ENCODE measurements around the gene TSPAN4. TPM values are rescaled to one million over a fixed set of nuclear protein-coding genes. Genes with fewer than 3 reads are reported as not detected.

The TSPAN4 gene
- total and polyA plus RNA-seq, 2 of the 13 experiments (the other 11 are each of a cell fraction or from before 2014, with no cell fraction given): 31.7 to 68.3 TPM

DNA sequence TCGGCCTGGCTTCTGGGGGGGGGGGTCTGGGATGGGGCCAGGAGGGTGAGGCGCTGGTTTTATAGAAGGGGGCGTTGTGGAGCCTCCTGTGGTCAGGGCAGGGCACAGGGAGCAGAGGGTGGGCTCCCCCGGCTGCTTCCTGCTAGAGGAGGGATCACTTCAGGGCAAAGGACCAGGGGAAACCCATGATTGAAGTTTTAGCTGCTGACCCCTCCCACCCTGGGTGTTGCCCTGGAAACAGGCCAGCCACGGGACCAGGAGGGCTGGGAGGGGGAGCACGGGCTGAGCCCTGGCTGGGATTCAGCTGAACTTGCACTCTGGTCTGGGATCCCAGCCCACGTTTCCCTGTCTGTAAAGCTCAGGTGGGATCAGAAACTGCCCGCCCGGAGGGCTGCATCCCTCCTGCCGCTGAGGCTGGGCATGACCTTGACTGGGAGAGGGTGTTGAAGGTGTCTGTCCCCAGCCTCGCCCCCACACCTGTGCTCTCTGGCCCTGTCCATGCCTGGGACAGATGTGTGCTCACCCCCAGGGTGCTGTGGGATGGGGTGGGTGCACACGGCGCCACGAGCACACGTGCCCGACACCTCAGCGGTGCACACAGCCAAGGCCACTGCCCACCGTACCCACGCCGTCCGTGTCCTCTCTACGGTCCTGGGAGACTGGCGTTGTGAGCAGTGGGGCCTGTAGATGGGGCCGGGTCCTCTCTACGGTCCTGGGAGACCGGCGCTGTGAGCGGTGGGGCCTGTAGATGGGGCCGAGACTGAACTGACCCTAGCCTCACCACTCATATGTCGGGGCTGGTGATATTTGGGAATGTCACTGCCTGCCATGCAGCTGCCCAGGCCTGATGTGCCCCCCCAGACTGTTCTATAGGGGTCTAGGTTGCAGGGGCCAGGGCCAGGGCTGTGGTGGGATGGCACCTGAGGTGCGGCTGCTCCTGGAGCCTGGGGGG lies 2.3 kb downstream of the TSPAN4 start:
- no peaks in the 10 kb centered on the region for H3K9me3 ChIP-seq (ENCODE audit: low read length)
- H2AFZ ChIP-seq (ENCODE audit: low read length): no peak overlapping the region
- no peaks in the 10 kb centered on the region for H3K27me3 ChIP-seq (ENCODE audit: control insufficient read depth in 1 of 2, insufficient read depth in 2 of 2, low read length in 2 of 2)
- peak overlapping the region; percentile 85 for H3K4me2 ChIP-seq (ENCODE audit: low read depth, low read length)
- 37% methylated on average over 20 of the region's 31 CpGs for WGBS (ENCODE audit: low lambda C conversion rate)
- ChIA-PET POLR2A (interaction anchor here (0.6 to 11.1 kb wide), 13 partner anchors 12 to 205 kb away, joined by 3 to 141 read pairs (median 4); partner anchors contain the start of genes CD151, CRACR2B, PNPLA2 and RPLP2), CTCF (ENCODE audit: low intra/inter-chr PET ratio, low total read pairs) (no interaction called here)
- peak overlapping the region; percentile 92 for H3K9ac ChIP-seq (ENCODE audit: insufficient read depth, low read depth, low read length)
- DNase-seq (ENCODE audit: low spot score): peak; percentile 88
- peak; percentile 96 for FAIRE-seq
- peak; percentile 45 for ATAC-seq
- in situ Hi-C loops (cut with HindIII; ENCODE audit: extremely low pct_ligation_motif_present, low pct_unique_long_range_greater_than_20kb): no loop called here
- intact Hi-C loops (cut with micrococcal nuclease; ENCODE audit: unreplicated experiment): loop anchor here (5.0 kb wide), 1 partner anchor 38 kb away; the partner anchor contains the start of genes PIDD1 and RPLP2
- peak overlapping the region; percentile 83 for H3K27ac ChIP-seq (ENCODE audit: extremely low read length, insufficient read depth, low read length)
- BruUV-seq (replicated peaks): no TSS peak
- peak overlapping the region; percentile 97 to 100 (median 98); a peak in 5 of 6 replicates for H3K4me3 ChIP-seq (replicated peaks in 1 of 3; ENCODE audit: insufficient read depth in 1 of 3, low read depth in 2 of 3, low read length in 3 of 3)
- H3K79me2 ChIP-seq (ENCODE audit: insufficient read depth, low read length): peaks cover 25% of the 10 kb centered on the region
- H3K36me3 ChIP-seq (replicated peaks in 1 of 2; ENCODE audit: control insufficient read depth in 1 of 2, insufficient read depth in 2 of 2, low read length in 2 of 2): peaks cover 2 to 8% of the 10 kb centered on the region in 2 experiments
- peaks cover 15% of the 10 kb centered on the region; the same call in 1 of the 2 replicates for H4K20me1 ChIP-seq (ENCODE audit: insufficient read depth, low read length)
- peaks cover 40% of the 10 kb centered on the region for H3K4me1 ChIP-seq (ENCODE audit: insufficient read depth, low read length)
- no peak for TF ChIP-seq ZFP90 (CRISPR knock-in tag; IDR thresholded peaks at IDR 0.05; ENCODE audit: borderline replicate concordance)
- no peak for TF ChIP-seq ZBTB20 (CRISPR knock-in tag; IDR thresholded peaks at IDR 0.05; ENCODE audit: borderline replicate concordance, low read depth)
- TF ChIP-seq, protein P1, sequence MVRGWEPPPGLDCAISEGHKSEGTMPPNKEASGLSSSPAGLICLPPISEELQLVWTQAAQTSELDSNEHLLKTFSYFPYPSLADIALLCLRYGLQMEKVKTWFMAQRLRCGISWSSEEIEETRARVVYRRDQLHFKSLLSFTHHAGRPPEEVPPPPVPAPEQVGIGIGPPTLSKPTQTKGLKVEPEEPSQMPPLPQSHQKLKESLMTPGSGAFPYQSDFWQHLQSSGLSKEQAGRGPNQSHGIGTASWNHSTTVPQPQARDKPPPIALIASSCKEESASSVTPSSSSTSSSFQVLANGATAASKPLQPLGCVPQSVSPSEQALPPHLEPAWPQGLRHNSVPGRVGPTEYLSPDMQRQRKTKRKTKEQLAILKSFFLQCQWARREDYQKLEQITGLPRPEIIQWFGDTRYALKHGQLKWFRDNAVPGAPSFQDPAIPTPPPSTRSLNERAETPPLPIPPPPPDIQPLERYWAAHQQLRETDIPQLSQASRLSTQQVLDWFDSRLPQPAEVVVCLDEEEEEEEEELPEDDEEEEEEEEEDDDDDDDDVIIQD (CRISPR knock-in tag; IDR thresholded peaks at IDR 0.05; ENCODE audit: low read depth): no peak
- TF ChIP-seq, protein P2, sequence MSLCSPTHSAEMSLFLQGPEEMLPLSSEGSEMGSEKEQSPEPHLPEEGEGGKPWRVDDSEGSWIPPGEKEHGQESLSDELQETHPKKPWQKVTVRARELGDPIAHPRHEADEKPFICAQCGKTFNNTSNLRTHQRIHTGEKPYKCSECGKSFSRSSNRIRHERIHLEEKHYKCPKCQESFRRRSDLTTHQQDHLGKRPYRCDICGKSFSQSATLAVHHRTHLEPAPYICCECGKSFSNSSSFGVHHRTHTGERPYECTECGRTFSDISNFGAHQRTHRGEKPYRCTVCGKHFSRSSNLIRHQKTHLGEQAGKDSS (CRISPR knock-in tag; IDR thresholded peaks at IDR 0.05; ENCODE audit: borderline replicate concordance, low read depth): peak; percentile 75; the same call in 1 of the 2 replicates
- no peak for TF ChIP-seq RNF2 (conservative IDR thresholded peaks at IDR 0.05; ENCODE audit: low read depth)
- no peak for TF ChIP-seq REPIN1 (CRISPR knock-in tag; IDR thresholded peaks at IDR 0.05; ENCODE audit: borderline replicate concordance, low read depth)
- TF ChIP-seq, protein P3, sequence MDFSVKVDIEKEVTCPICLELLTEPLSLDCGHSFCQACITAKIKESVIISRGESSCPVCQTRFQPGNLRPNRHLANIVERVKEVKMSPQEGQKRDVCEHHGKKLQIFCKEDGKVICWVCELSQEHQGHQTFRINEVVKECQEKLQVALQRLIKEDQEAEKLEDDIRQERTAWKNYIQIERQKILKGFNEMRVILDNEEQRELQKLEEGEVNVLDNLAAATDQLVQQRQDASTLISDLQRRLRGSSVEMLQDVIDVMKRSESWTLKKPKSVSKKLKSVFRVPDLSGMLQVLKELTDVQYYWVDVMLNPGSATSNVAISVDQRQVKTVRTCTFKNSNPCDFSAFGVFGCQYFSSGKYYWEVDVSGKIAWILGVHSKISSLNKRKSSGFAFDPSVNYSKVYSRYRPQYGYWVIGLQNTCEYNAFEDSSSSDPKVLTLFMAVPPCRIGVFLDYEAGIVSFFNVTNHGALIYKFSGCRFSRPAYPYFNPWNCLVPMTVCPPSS (IDR thresholded peaks at IDR 0.05): no peak
- TF ChIP-seq NPAS2 (CRISPR knock-in tag; IDR thresholded peaks at IDR 0.05; ENCODE audit: borderline replicate concordance): no peak
- peak; percentile 94; the same call in 1 of the 2 replicates for TF ChIP-seq AKAP8 (CRISPR knock-in tag; IDR thresholded peaks at IDR 0.05)
- TF ChIP-seq SAP130 (CRISPR knock-in tag; IDR thresholded peaks at IDR 0.05; ENCODE audit: low read depth): peak; percentile 64
- no peak for TF ChIP-seq SOX6 (IDR thresholded peaks at IDR 0.05)
- peak; percentile 11; the same call in 1 of the 2 replicates for TF ChIP-seq SOX6 (CRISPR knock-in tag; IDR thresholded peaks at IDR 0.05)
- no peak for TF ChIP-seq FOXM1 (CRISPR knock-in tag; IDR thresholded peaks at IDR 0.05)
- 0 out of 2 replicates have a peak, but pooled peaks have one; percentile 20 for TF ChIP-seq ZNF430 (CRISPR knock-in tag; IDR thresholded peaks at IDR 0.05)
- no peak for TF ChIP-seq GFI1 (CRISPR knock-in tag; IDR thresholded peaks at IDR 0.05; ENCODE audit: borderline replicate concordance)
- TF ChIP-seq, protein P4, sequence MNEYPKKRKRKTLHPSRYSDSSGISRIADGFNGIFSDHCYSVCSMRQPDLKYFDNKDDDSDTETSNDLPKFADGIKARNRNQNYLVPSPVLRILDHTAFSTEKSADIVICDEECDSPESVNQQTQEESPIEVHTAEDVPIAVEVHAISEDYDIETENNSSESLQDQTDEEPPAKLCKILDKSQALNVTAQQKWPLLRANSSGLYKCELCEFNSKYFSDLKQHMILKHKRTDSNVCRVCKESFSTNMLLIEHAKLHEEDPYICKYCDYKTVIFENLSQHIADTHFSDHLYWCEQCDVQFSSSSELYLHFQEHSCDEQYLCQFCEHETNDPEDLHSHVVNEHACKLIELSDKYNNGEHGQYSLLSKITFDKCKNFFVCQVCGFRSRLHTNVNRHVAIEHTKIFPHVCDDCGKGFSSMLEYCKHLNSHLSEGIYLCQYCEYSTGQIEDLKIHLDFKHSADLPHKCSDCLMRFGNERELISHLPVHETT (CRISPR knock-in tag; conservative IDR thresholded peaks at IDR 0.05): no peak; the same call in 1 of the 2 replicates
- no peak for TF ChIP-seq ZNF136 (CRISPR knock-in tag; IDR thresholded peaks at IDR 0.05; ENCODE audit: low read depth)
